K562 (cell line): Measurements from ENCODE around the gene LTBR. TPM values are rescaled to one million over a fixed set of nuclear protein-coding genes. Genes with fewer than 3 reads are reported as not detected.

Experiments used
- ADNP ChIP-seq: fragments of 200-800 bp; sonication (Bioruptor generic); IDR thresholded peaks from 2 replicates; pipeline ENCODE4 v1.6.1; 2016; ENCODE audit warnings: missing genetic modification characterization, missing compliant biosample characterization
- CSDE1 ChIP-seq, 2 experiments: fragments of 450-650 bp; IDR thresholded peaks; 2 replicates each; pipeline ENCODE4 v1.6.1; 2016; ENCODE audit warnings: mild to moderate bottlenecking in 1 of 2
- CXXC5 ChIP-seq: fragments of 250-450 bp; sonication (Bioruptor Pico); IDR thresholded peaks from 2 replicates; pipeline ENCODE4 v1.8.0; 2022; ENCODE audit warnings: inconsistent platforms, mild to moderate bottlenecking, moderate library complexity
- ESRRB ChIP-seq: fragments of 250-450 bp; sonication (Bioruptor Pico); IDR thresholded peaks from 2 replicates; pipeline ENCODE4 v1.5.0; 2020; ENCODE audit warnings: mild to moderate bottlenecking, moderate library complexity, borderline replicate concordance
- FIP1L1 ChIP-seq: fragments of 200-400 bp; formaldehyde crosslinking; IDR thresholded peaks from 2 replicates; pipeline ENCODE4 v1.6.1; 2018; ENCODE audit warnings: mild to moderate bottlenecking, low read depth, low read length; ENCODE audit not compliant: poor library complexity, severe bottlenecking
- FOXA1 ChIP-seq: fragments of 450-650 bp; IDR thresholded peaks from 2 replicates; pipeline ENCODE4 v1.6.1; 2016; ENCODE audit warnings: mild to moderate bottlenecking, borderline replicate concordance
- FOXK2 ChIP-seq, 2 experiments: fragments of 450-650 bp; IDR thresholded peaks in 1 of 2; conservative IDR thresholded peaks in 1 of 2; 2 replicates each; pipeline ENCODE4 v1.6.1; 2016; ENCODE audit warnings: low read depth in 2 of 2, mild to moderate bottlenecking in 1 of 2
- HDGF ChIP-seq: fragments of 450-650 bp; IDR thresholded peaks from 2 replicates; pipeline ENCODE4 v1.6.1; 2016
- IRF2 ChIP-seq: sonication (generic); formaldehyde crosslinking; IDR thresholded peaks from 2 replicates; pipeline ENCODE4 v1.8.1; 2022; ENCODE audit warnings: mild to moderate bottlenecking, missing genetic modification reagents
- MAFK ChIP-seq: IDR thresholded peaks from 2 replicates; pipeline ENCODE4 v1.6.1; 2011; ENCODE audit warnings: low read length, improper control_type of control experiment
- MNT ChIP-seq, 2 experiments: fragments of 450-650 bp; conservative IDR thresholded peaks; 2 replicates each; pipeline ENCODE4 v1.6.1; 2017; ENCODE audit warnings: mild to moderate bottlenecking in 2 of 2, moderate library complexity in 2 of 2
- MTA1 ChIP-seq: fragments of 450-650 bp; IDR thresholded peaks from 2 replicates; pipeline ENCODE4 v1.6.1; 2017; ENCODE audit warnings: borderline replicate concordance
- RBM34 ChIP-seq: fragments of 200-400 bp; formaldehyde crosslinking; IDR thresholded peaks from 2 replicates; pipeline ENCODE4 v1.6.1; 2018; ENCODE audit warnings: low read length, borderline replicate concordance; ENCODE audit not compliant: insufficient read depth
- SAFB2 ChIP-seq: fragments of 200-400 bp; formaldehyde crosslinking; IDR thresholded peaks from 2 replicates; pipeline ENCODE4 v1.6.1; 2018; ENCODE audit warnings: borderline replicate concordance, low read length, low read depth, moderate library complexity; ENCODE audit not compliant: severe bottlenecking
- SMARCB1 ChIP-seq: IDR thresholded peaks from 2 replicates; pipeline ENCODE4 v1.6.1; 2011; ENCODE audit warnings: improper control_type of control experiment, low read depth; ENCODE audit not compliant: insufficient read length
- SNRNP70 ChIP-seq: fragments of 200-400 bp; formaldehyde crosslinking; optimal IDR thresholded peaks from 2 replicates; pipeline ENCODE3; 2017; ENCODE audit warnings: low read depth, low read length
- ZBTB40 ChIP-seq, 2 experiments: fragments of 450-650 bp in 1 of 2; sonication (generic) in 1 of 2; formaldehyde crosslinking in 1 of 2; IDR thresholded peaks; 2 replicates each; pipeline versions ENCODE4 v1.7.1 to v1.9.0; 2016 to 2022; ENCODE audit warnings: inconsistent platforms in 1 of 2, mild to moderate bottlenecking in 1 of 2, missing genetic modification reagents in 1 of 2
- ZNF445 ChIP-seq: fragments of 250-450 bp; sonication (Bioruptor Pico); IDR thresholded peaks from 2 replicates; pipeline ENCODE4 v1.4.0; 2020; ENCODE audit warnings: low read depth, mild to moderate bottlenecking, moderate library complexity
- polyA plus RNA-seq, 8 experiments: library from polyadenylated mRNA; depleted of rRNA in 4 of 8; stranded (reverse) in 5 of 8; unstranded in 3 of 8; fragments of >200 nt; fragmentation: Nextera tagmentation in 2 of 8; fragmentation: Illumina TruSeq in 1 of 8; extraction: Ambion mirVana in 2 of 8; extraction: Trizol in 1 of 8; gene quantifications; 2 replicates each; pipeline versions ENCODE4 v1.2.1 to v1.2.3, GENCODE V29; 2011 to 2014; ENCODE audit warnings: inconsistent platforms in 1 of 8, missing spikeins in 1 of 8
- total RNA-seq, 7 experiments: library from RNA; depleted of rRNA in 6 of 7; stranded (reverse); fragments of >200 nt in 6 of 7; fragmentation: Illumina TruSeq in 2 of 7; extraction: Trizol in 2 of 7; gene quantifications; 2 replicates each; pipeline versions ENCODE4 v1.2.1 to v1.2.3, GENCODE V29; 2011 to 2021; ENCODE audit warnings: low replicate concordance in 1 of 7

Gene LTBR
- total and polyA plus RNA-seq, 9 of the 15 experiments (the other 6 are each of a cell fraction or from before 2014, with no cell fraction given) = 0.96 to 69.0 (median 35.3) TPM

- peak; percentile 47; the same call in 1 of the 2 replicates for TF ChIP-seq ZBTB40 (IDR thresholded peaks at IDR 0.05)
- no peak for TF ChIP-seq ZBTB40 (CRISPR knock-in tag; IDR thresholded peaks at IDR 0.05)
- TF ChIP-seq SAFB2 = no peak
- no peak for TF ChIP-seq MTA1
- no peak for TF ChIP-seq SMARCB1
- TF ChIP-seq RBM34 = no peak
- no peak for TF ChIP-seq FOXA1
- TF ChIP-seq MAFK = no peak
- no peak for TF ChIP-seq IRF2 (CRISPR knock-in tag)
- TF ChIP-seq CSDE1 (IDR thresholded peaks at IDR 0.05) = no peak
- TF ChIP-seq CXXC5 (CRISPR knock-in tag) = no peak
- no peak for TF ChIP-seq SNRNP70
- TF ChIP-seq ESRRB (CRISPR knock-in tag) = no peak
- no peak for TF ChIP-seq ADNP (tag)
- no peak for TF ChIP-seq ZNF445
- TF ChIP-seq MNT (conservative IDR thresholded peaks at IDR 0.05) = peak in 1 of 2 experiments; percentile 47; a peak in 2 of 4 replicates
- TF ChIP-seq FOXK2 (conservative IDR thresholded peaks at IDR 0.05 in 1 of 2, IDR thresholded peaks at IDR 0.05 in 1 of 2; ENCODE audit: low read depth in 2 of 2) = no peak
- TF ChIP-seq HDGF = no peak
- no peak for TF ChIP-seq FIP1L1
Observed at GRCh38 chr12:6341417-6342139, 42.4 kb upstream of the LTBR start, which contains the start of gene TNFRSF1A (continued).
